Keratinocyte (primary cell): ENCODE results near the gene PIGZ. TPM values are rescaled to one million over a fixed set of nuclear protein-coding genes. Genes with fewer than 3 reads are reported as not detected.

ENCODE experiments used
- DNase-seq: peaks from one replicate; pipeline ENCODE4 v3.0.0-alpha.2; 2011; ENCODE audit warnings: low read depth, missing footprints, low spot score
- FAIRE-seq: peaks from 2 replicates; lab custom pipeline; 2011; peaks lifted over from hg19 to GRCh38; lab: Jason Lieb, UNC
- H2AFZ ChIP-seq: 2 replicates; pipeline ENCODE4 v1.6.0; 2012; ENCODE audit warnings: low read length, control low read depth, inconsistent platforms; ENCODE audit not compliant: control insufficient read depth
- H3K27ac ChIP-seq: 2 replicates; pipeline ENCODE4 v1.5.1; 2011; ENCODE audit warnings: low read length; ENCODE audit not compliant: control insufficient read depth, insufficient read depth
- H3K27me3 ChIP-seq: 3 replicates; pipeline ENCODE4 v1.6.0; 2011; ENCODE audit warnings: low read length; ENCODE audit not compliant: control insufficient read depth, insufficient read depth; ENCODE audit errors: extremely low read depth
- H3K36me3 ChIP-seq, 2 experiments: 2 replicates in 1 of 2; 3 replicates in 1 of 2; pipeline ENCODE4 v1.5.1; 2011; ENCODE audit warnings: low read length in 2 of 2, mild to moderate bottlenecking in 1 of 2; ENCODE audit not compliant: control insufficient read depth in 2 of 2, insufficient read depth in 2 of 2; ENCODE audit errors: extremely low read depth in 1 of 2
- H3K4me1 ChIP-seq: 3 replicates; pipeline ENCODE4 v1.5.1; 2011; ENCODE audit warnings: low read length; ENCODE audit not compliant: control insufficient read depth, insufficient read depth; ENCODE audit errors: extremely low read depth
- H3K4me2 ChIP-seq: 3 replicates; pipeline ENCODE4 v1.6.0; 2011; ENCODE audit warnings: low read depth, low read length; ENCODE audit not compliant: control insufficient read depth, insufficient read depth; ENCODE audit errors: extremely low read depth
- H3K4me3 ChIP-seq, 3 experiments: fragments of 200-600 bp in 1 of 3; sonication (generic) in 1 of 3; 2 replicates in 2 of 3; 3 replicates in 1 of 3; pipeline ENCODE4 v1.5.1; 2011 to 2016; ENCODE audit warnings: low read length in 3 of 3, mild to moderate bottlenecking in 3 of 3, control low read depth in 2 of 3, inconsistent platforms in 1 of 3, low read depth in 1 of 3, mixed read lengths in 1 of 3, mixed run types in 1 of 3, moderate library complexity in 1 of 3; ENCODE audit not compliant: control insufficient read depth in 2 of 3, insufficient read depth in 2 of 3; ENCODE audit errors: extremely low read depth in 1 of 3
- H3K79me2 ChIP-seq: 2 replicates; pipeline ENCODE4 v1.6.0; 2012; ENCODE audit warnings: low read length; ENCODE audit not compliant: control insufficient read depth, insufficient read depth
- H3K9ac ChIP-seq: 3 replicates; pipeline ENCODE4 v1.6.0; 2011; ENCODE audit warnings: low read length; ENCODE audit not compliant: control insufficient read depth, insufficient read depth; ENCODE audit errors: extremely low read depth
- H3K9me1 ChIP-seq: 3 replicates; pipeline ENCODE4 v1.6.0; 2011; ENCODE audit warnings: low read length; ENCODE audit not compliant: control insufficient read depth, insufficient read depth; ENCODE audit errors: extremely low read depth
- H3K9me3 ChIP-seq: 2 replicates; pipeline ENCODE4 v1.5.1; 2012; ENCODE audit warnings: low read depth, low read length; ENCODE audit not compliant: control insufficient read depth
- H4K20me1 ChIP-seq: 3 replicates; pipeline ENCODE4 v1.6.0; 2011; ENCODE audit warnings: low read length; ENCODE audit not compliant: control insufficient read depth, insufficient read depth; ENCODE audit errors: extremely low read depth
- EZH2 ChIP-seq: IDR thresholded peaks from one replicate; pipeline ENCODE4 v1.6.1; 2012; ENCODE audit warnings: inconsistent platforms, mild to moderate bottlenecking, low read length, moderate library complexity
- dilution Hi-C: fragments of 300-500 bp; cut with MboI; formaldehyde crosslinking; loops from one replicate; pipeline ENCODE4 v1.7.0; 2020; ENCODE audit warnings: low sequenced_read_pairs; ENCODE audit not compliant: extremely low pct_ligation_motif_present
- polyA plus RNA-seq, 5 experiments: library from polyadenylated mRNA; depleted of rRNA in 3 of 5; stranded (reverse) in 3 of 5; stranded (forward) in 1 of 5; unstranded in 1 of 5; fragments of >200 nt; gene quantifications; 1 replicate in 1 of 5; 2 replicates in 3 of 5; 3 replicates in 1 of 5; pipeline versions ENCODE4 v1.2.1 to v1.2.3, GENCODE V29; 2011 to 2012; ENCODE audit warnings: missing spikeins in 2 of 5, low read depth in 1 of 5, low replicate concordance in 1 of 5
- TF ChIP-seq, protein P1 (sequence below), 3 experiments: IDR thresholded peaks in 1 of 3; conservative IDR thresholded peaks in 1 of 3; optimal IDR thresholded peaks in 1 of 3; 2 replicates in 2 of 3; 3 replicates in 1 of 3; pipeline versions ENCODE3 to v1.5.1; 2011; ENCODE audit warnings: low read length in 3 of 3, mild to moderate bottlenecking in 3 of 3, moderate library complexity in 2 of 3, control low read depth in 1 of 3, inconsistent platforms in 1 of 3; ENCODE audit not compliant: insufficient read depth in 2 of 3; ENCODE audit errors: extremely low read depth in 1 of 3

PIGZ gene
- polyA plus RNA-seq, 1 donor (not counting 4 experiments of a cell fraction or from before 2014, with no cell fraction given): 1.4 TPM

DNA sequence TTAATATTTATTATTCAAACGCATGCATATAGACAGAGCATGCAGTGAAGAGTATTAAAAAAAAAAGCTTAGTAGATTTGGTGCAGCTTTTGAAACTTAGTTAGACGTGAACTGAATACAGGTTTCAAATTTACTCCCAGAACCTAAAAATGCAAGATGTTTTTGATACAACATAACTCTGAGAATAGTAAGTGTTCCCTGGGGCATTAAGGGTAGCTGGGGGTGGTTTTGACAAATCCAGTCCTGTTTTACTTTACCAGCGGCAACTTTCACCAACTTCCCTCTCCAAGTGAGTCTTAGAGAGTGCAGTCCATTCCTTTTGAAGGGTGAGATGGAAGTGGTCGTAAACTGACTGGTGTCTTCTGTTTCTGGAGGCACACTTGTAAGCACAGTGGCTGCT, 37.5 kb downstream of the PIGZ start:
- Histone ChIP-seq H3K4me3 (no peak overlapping the region), H3K27ac (no peak overlapping the region), H3K9me3 (no peaks in the 10 kb centered on the region), H3K27me3 (no peaks in the 10 kb centered on the region), H3K4me2 (no peak overlapping the region), H3K36me3 (peaks cover 23 to 50% of the 10 kb centered on the region in 2 experiments), H4K20me1 (no peaks in the 10 kb centered on the region), H3K9ac (no peak overlapping the region), H3K79me2 (no peaks in the 10 kb centered on the region), H2AFZ (no peak overlapping the region), H3K4me1 (no peaks in the 10 kb centered on the region), H3K9me1 (no peaks in the 10 kb centered on the region)
- dilution Hi-C loops: no loop called here
- no peak for FAIRE-seq
- TF ChIP-seq EZH2: no peak
- TF ChIP-seq, protein P1, sequence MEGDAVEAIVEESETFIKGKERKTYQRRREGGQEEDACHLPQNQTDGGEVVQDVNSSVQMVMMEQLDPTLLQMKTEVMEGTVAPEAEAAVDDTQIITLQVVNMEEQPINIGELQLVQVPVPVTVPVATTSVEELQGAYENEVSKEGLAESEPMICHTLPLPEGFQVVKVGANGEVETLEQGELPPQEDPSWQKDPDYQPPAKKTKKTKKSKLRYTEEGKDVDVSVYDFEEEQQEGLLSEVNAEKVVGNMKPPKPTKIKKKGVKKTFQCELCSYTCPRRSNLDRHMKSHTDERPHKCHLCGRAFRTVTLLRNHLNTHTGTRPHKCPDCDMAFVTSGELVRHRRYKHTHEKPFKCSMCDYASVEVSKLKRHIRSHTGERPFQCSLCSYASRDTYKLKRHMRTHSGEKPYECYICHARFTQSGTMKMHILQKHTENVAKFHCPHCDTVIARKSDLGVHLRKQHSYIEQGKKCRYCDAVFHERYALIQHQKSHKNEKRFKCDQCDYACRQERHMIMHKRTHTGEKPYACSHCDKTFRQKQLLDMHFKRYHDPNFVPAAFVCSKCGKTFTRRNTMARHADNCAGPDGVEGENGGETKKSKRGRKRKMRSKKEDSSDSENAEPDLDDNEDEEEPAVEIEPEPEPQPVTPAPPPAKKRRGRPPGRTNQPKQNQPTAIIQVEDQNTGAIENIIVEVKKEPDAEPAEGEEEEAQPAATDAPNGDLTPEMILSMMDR (optimal IDR thresholded peaks at IDR 0.05 in 1 of 3, IDR thresholded peaks at IDR 0.05 in 1 of 3, conservative IDR thresholded peaks at IDR 0.05 in 1 of 3; ENCODE audit: extremely low read depth in 1 of 3, insufficient read depth in 2 of 3, low read length in 3 of 3): no peak
- DNase-seq: no peak

DNA sequence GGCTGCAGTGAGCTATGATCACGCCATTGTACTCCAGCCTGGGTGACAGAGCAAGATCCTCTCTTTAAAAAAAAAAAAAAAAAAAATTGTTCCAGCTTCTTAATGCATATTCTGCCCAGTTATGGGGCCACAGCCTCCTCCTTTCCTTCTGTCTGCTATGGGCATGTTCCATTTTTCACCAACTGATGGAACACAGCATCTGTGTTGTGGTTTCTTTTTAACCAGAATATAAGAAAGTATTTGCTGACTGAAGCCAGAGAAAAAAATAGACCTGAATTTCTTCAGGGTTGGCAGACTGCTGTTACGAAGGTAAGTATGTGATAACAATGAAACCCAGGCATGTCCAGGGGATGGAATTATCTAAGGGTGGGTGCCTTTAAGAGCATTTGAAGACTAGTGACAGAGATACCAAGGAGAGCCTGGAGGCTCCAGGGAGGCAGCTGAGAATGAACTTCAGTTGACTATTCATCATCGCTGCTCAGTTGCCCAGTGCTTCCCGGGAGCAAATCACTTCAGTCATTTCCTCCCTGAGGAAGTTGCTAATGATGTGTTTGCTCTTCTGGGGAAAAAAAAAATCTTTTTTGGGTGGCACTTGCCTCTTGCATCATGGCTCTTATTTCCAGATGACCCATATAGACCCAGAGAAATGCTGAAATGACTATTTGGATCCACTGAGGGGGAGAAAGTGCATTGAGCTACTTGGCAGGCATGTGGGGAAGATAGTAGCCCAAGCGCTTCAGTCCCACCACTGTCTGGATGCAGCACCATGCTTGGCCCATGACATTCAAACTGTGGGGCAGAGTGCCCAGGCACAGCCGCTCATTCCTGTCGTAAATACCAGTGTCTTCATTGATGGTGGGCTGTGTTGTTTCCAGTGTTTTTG, 40.8 kb downstream of the PIGZ start:
- no peaks in the 10 kb centered on the region for H3K9me1 ChIP-seq
- dilution Hi-C loops: no loop called here
- no peak overlapping the region for H2AFZ ChIP-seq
- FAIRE-seq (no peak), DNase-seq (no peak)
- no peak overlapping the region for H3K4me2 ChIP-seq
- H3K9me3 ChIP-seq: no peaks in the 10 kb centered on the region
- H3K4me1 ChIP-seq: no peaks in the 10 kb centered on the region
- no peak overlapping the region for H3K27ac ChIP-seq
- peaks cover 14 to 37% of the 10 kb centered on the region in 2 experiments for H3K36me3 ChIP-seq
- no peaks in the 10 kb centered on the region for H3K27me3 ChIP-seq
- H3K4me3 ChIP-seq: no peak overlapping the region
- H3K9ac ChIP-seq: no peak overlapping the region
- TF ChIP-seq, protein P1 (optimal IDR thresholded peaks at IDR 0.05 in 1 of 3, IDR thresholded peaks at IDR 0.05 in 1 of 3, conservative IDR thresholded peaks at IDR 0.05 in 1 of 3; ENCODE audit: extremely low read depth in 1 of 3, insufficient read depth in 2 of 3, low read length in 3 of 3): no peak
- TF ChIP-seq EZH2: no peak
- no peaks in the 10 kb centered on the region for H3K79me2 ChIP-seq
- no peaks in the 10 kb centered on the region for H4K20me1 ChIP-seq
